Esophagus (tissue), 2 donors: Measurements from ENCODE around the gene NOL4L. TPM values are rescaled to one million over a fixed set of nuclear protein-coding genes. Genes with fewer than 3 reads are reported as not detected.

Source experiments
- H3K27ac ChIP-seq, 2 donors: one replicate each; pipeline ENCODE4 v1.5.1; 2013; ENCODE audit warnings: low read depth in 2 of 2, mild to moderate bottlenecking in 2 of 2, inconsistent platforms in 1 of 2, low read length in 1 of 2, moderate library complexity in 1 of 2
- H3K27me3 ChIP-seq, 2 donors: one replicate each; pipeline ENCODE4 v1.6.1; 2013; ENCODE audit warnings: low read length in 2 of 2, control low read depth in 1 of 2, mild to moderate bottlenecking in 1 of 2; ENCODE audit not compliant: insufficient read depth in 2 of 2, control insufficient read depth in 1 of 2
- H3K36me3 ChIP-seq, 2 donors: one replicate each; pipeline ENCODE4 v1.6.1; 2013; ENCODE audit warnings: low read length in 1 of 2; ENCODE audit not compliant: control insufficient read depth in 2 of 2, insufficient read depth in 2 of 2
- H3K4me1 ChIP-seq, 2 donors: one replicate each; pipeline ENCODE4 v1.6.1; 2013; ENCODE audit warnings: low read length in 1 of 2; ENCODE audit not compliant: control insufficient read depth in 2 of 2, insufficient read depth in 2 of 2
- H3K4me3 ChIP-seq, 2 donors: one replicate each; pipeline ENCODE4 v1.5.1; 2013; ENCODE audit warnings: low read length in 2 of 2, mild to moderate bottlenecking in 2 of 2, low read depth in 1 of 2, moderate library complexity in 1 of 2
- H3K9me3 ChIP-seq, 2 donors: one replicate each; pipeline ENCODE4 v1.6.1; 2013; ENCODE audit warnings: mild to moderate bottlenecking in 2 of 2, low read depth in 1 of 2, low read length in 1 of 2, moderate library complexity in 1 of 2; ENCODE audit not compliant: control insufficient read depth in 2 of 2, insufficient read depth in 1 of 2
- WGBS, 2 donors: extraction: QIAGEN DNeasy Blood & Tissue Kit; methylation state at CpG; one replicate each; pipeline ENCODE4 v1.1.7; 2013; 5-methylcytosine and 5-hydroxymethylcytosine counted together
- polyA plus RNA-seq, 2 donors: library from polyadenylated mRNA; stranded (reverse); fragments of 200-250 nt; gene quantifications; one replicate each; pipeline ENCODE4 v1.2.3, GENCODE V29; 2013
- donor health status: healthy with polysubstance abuse.
- donor health status: Bipolar disorder and iron deficiency.

NOL4L gene
- polyA plus RNA-seq, 2 donors: 1.1 to 1.2 TPM

DNA sequence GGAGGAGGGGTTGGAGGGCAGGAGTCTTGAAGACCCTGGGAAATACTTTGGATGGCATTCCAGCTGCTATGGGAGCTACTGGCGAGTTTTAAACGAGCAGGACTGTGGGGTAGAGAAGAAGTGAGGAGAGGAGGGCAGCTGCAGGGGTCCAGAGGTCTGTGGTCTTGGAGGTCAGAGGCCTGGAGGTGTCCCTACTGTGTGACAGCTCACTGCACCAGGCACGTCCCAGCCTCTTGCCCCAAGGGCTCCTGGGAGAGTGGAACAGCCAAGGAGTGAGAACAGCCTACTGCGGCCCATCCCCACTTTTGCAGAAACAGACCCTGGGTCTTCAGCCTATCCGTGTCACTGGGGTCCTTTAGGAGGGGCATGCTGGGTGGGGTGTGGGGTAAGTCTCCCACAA, 2.9 kb upstream of the NOL4L start:
- peaks cover 0 to 4% of the 10 kb centered on the region in 2 donors for H3K27me3 ChIP-seq
- no peak overlapping the region for H3K4me3 ChIP-seq
- no peaks in the 10 kb centered on the region for H3K36me3 ChIP-seq
- peaks cover 3 to 4% of the 10 kb centered on the region in 2 donors for H3K4me1 ChIP-seq
- 74 to 81% methylated on average over 5 of the region's 5 CpGs for WGBS, 2 donors
- H3K27ac ChIP-seq: no peak overlapping the region
- no peaks in the 10 kb centered on the region for H3K9me3 ChIP-seq

DNA sequence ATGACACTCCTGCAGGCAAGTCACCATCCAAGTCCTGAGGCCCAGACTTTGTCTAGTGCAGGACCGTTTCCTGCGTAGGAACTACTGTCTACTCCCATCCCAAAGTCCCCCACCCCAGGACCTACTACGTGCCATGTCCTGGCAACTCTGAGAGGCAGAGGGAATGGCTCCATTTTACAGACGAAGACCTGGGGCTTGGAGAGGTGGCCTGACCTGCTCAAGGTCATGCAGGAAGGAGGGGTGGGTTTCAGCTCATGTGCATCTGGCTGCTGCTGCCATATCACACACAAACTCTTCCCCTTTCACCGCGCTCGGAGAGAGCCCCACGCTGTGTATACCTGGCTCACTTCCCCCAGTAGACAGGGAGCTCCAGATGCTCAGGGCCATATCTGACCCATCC, 1.2 kb upstream of the NOL4L start:
- Histone ChIP-seq H3K9me3 (no peaks in the 10 kb centered on the region), H3K27me3 (peaks cover 0 to 4% of the 10 kb centered on the region in 2 donors)
- WGBS, 2 donors: 55 to 63% methylated on average over 8 of the region's 8 CpGs

DNA sequence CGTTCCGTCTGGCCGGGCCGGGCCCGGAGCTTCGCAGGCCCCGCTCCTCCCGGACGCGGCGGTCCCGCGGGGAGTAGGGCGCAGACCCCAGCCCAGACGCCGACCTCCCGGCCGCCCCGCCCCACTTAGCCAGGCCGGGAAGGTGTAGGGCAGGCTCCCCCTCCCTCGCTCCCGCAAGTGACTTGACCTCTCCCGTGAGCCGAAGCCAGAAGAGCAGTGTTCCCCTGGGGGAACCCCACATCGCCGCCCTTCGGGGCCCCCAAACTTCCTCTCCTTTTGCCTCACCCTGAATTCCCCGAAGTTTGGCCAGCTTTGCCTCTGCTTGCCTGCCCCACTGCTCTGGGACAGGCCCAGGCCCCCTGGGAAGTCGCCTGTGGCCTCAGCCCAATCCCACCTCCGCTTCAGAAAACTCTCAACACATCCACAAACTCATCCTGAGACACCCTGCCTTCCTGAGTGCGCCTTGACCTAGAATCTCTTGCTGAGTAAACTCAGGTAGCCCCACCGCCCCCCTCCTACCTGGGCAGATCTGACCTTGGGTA, 524 bp upstream of the NOL4L start:
- Histone ChIP-seq H3K36me3 (no peaks in the 10 kb centered on the region), H3K27me3 (peaks cover 0 to 4% of the 10 kb centered on the region in 2 donors), H3K9me3 (no peaks in the 10 kb centered on the region), H3K4me1 (peaks cover 3 to 4% of the 10 kb centered on the region in 2 donors), H3K4me3 (peak overlapping the region in 1 of 2 donors; percentile 56), H3K27ac (no peak overlapping the region)
- 11% methylated on average over 26 to 32 of the region's 32 CpGs for WGBS, 2 donors

More for the DNA sequence above, 1.2 kb upstream of the NOL4L start:
- Histone ChIP-seq H3K36me3 (no peaks in the 10 kb centered on the region), H3K4me3 (no peak overlapping the region), H3K27ac (no peak overlapping the region), H3K4me1 (peaks cover 3 to 4% of the 10 kb centered on the region in 2 donors)

DNA sequence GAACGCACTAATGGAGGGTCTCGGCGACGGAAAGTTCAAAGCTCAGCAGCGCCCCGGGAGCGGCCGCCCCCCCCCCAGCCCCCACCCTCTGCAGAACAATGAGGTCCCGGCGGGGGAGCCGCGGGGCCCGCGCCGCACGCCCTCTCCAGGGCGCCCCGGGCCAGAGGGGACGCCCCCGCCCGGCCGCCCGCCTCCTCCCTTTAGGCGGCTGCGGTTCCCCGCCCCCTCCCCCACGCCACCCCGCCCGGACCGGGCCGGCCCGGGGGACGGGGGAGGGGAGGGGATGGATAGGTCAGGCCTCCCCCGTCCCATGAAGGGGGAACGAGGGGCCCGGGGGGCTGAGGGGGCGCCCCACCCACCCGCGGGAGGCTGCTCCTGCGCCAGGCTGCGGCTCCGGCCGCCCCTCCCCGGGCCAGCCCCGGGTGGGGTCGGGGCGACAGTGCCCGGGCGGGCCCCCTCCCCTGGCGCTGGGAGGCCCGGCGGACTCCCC, 1.5 kb downstream of the NOL4L start:
- Histone ChIP-seq H3K4me3 (peak overlapping the region; percentile 23 to 56), H3K4me1 (peaks cover 0 to 3% of the 10 kb centered on the region in 2 donors), H3K27me3 (peaks cover 0 to 4% of the 10 kb centered on the region in 2 donors), H3K36me3 (no peaks in the 10 kb centered on the region), H3K27ac (no peak overlapping the region), H3K9me3 (no peaks in the 10 kb centered on the region)
- WGBS, 2 donors: 0 to 1% methylated on average over 9 to 50 of the region's 52 CpGs

DNA sequence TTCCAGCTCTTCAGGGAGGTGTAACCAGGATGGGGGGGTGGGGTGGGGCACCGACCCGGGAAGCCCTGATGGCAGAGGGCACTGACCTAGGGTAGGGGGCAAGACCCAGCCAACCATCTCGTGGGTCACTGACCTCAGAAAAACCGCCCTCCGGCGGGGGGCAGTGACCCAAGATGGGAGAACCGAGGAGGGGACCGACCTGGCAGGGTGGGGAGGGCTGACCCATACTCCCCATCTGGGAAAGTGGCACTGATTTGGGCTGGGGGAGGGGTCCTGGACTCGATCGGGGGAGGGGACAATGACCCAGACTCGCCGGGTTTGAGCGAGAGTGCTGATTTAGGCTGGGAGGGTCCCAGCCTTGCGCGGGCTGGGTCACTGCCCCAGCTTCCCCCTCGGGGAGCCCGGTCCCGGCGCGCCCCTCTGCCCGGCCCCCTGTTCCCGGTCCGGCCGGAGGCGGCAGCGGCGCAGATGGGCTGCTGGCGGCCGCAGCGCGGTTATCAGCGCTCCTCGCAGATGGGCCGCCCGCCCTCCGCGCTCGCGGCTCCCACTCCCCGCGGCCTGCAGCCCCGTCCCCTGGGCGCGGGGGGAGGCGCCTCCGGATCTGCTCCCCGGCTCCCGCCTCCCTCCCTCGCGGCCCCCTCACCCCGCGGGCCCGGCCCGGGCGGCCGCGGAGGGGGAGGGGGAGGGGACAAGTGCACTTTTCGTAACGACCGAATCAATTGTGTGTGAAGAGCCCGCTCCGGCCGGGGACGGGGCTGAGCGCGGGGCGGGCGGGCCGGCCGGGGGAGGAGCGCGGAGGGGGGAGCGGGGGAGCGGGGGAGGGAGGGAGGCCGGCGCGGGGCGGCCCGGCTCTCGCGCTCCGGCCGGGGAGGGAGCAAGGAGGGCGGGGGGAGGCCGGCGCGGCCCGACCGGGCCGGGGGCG, 2.2 kb downstream of the NOL4L start:
- peak overlapping the region; percentile 34 to 56 for H3K4me3 ChIP-seq

DNA sequence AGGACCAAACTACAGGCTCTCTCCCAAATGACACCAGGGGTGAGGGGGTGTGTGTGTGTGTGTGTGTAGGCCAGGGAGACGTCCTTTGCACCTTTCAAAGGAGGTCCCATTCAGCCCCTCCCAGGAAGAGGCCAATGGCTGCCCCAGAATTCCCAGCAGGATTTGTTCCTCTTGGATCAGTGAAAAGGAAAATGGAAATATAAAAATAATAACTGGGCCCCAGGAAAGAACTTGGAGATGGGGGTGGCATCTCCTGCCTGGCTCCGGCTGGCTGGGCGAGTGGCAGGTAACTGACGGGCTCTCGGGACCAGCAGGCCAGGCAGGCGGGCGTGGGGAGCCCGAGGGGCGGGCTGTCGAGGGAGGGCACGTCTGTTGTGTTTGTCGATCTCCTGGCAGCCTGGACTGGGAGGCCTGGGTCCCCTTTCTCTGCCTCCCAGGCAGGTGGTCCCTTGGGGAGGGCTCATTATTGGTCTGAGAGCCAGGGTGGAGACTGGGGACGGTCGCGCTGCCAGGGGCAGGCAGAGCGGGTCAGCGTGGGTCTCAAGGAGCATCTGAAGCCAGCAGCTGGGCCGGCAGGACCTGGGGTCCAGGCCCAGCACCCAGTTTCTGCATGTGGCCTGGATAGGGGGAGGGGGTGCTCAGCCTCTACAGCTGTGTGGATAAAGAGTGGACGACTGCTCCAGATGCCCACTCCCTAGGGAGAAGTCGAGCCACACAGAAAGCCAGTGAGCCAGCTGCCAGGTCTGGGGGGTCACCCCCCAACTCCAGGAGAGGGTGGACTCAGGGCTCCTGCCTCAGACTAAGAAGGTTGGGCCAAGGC, 3.1 kb downstream of the NOL4L start:
- H3K36me3 ChIP-seq: no peaks in the 10 kb centered on the region
- H3K27me3 ChIP-seq: peaks cover 0 to 4% of the 10 kb centered on the region in 2 donors
- no peak overlapping the region for H3K4me3 ChIP-seq
- H3K9me3 ChIP-seq: no peaks in the 10 kb centered on the region
- peaks cover 0 to 3% of the 10 kb centered on the region in 2 donors for H3K4me1 ChIP-seq
- H3K27ac ChIP-seq: no peak overlapping the region
- 71 to 76% methylated on average over 20 of the region's 20 CpGs for WGBS, 2 donors

More for the DNA sequence above, 2.2 kb downstream of the NOL4L start:
- H3K27me3 ChIP-seq: peaks cover 0 to 4% of the 10 kb centered on the region in 2 donors
- H3K36me3 ChIP-seq: no peaks in the 10 kb centered on the region
- H3K9me3 ChIP-seq: no peaks in the 10 kb centered on the region
- H3K4me1 ChIP-seq: peaks cover 0 to 3% of the 10 kb centered on the region in 2 donors
- 7 to 16% methylated on average over 25 to 90 of the region's 91 CpGs for WGBS, 2 donors
- peak overlapping the region in 1 of 2 donors; percentile 16 for H3K27ac ChIP-seq

DNA sequence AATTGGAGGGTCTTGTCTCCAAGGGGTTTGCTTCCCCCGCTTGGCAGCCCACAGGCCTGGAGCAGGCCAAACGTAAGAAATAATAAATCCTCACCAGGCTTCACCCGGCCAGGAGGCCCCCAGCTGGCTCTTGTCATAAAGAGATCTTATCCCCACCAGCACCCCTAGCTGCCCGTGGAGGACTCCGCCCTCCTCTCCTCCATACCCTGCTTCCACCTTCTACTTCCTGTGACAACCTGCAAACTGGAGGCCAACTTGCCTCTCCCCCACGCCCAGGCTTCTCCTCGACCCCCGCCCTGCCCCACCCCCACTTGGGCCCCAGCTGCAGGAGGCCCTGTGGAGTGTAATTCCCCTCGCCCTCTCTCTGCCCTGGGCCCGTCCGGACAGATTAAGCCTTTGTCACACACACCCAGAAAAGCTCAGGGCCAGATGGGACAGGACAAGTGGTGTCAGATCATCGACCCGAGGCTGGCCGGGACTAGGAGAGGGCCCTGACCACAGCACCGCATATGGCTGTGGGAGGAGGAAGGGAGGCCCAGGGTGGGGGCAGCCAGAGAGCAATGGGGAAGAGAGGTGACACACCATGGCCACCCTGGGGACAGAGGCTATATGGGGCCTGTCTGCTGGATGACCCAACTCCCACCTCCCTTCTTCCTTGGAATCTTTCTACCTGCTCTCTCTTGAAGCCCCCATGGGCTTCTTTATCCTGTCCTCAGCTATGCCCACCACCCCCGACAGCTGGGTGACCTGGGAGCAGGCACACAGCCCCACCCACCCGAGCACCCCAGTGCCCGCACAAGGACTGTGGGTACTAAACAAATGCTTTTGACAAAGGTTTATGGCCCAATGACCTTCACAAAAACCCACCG, 3.9 kb downstream of the NOL4L start:
- Histone ChIP-seq H3K4me1 (peaks cover 0 to 3% of the 10 kb centered on the region in 2 donors), H3K4me3 (no peak overlapping the region), H3K27me3 (peaks cover 0 to 4% of the 10 kb centered on the region in 2 donors), H3K36me3 (no peaks in the 10 kb centered on the region), H3K9me3 (no peaks in the 10 kb centered on the region), H3K27ac (no peak overlapping the region)
- 59% methylated on average over 19 of the region's 19 CpGs for WGBS, 2 donors

DNA sequence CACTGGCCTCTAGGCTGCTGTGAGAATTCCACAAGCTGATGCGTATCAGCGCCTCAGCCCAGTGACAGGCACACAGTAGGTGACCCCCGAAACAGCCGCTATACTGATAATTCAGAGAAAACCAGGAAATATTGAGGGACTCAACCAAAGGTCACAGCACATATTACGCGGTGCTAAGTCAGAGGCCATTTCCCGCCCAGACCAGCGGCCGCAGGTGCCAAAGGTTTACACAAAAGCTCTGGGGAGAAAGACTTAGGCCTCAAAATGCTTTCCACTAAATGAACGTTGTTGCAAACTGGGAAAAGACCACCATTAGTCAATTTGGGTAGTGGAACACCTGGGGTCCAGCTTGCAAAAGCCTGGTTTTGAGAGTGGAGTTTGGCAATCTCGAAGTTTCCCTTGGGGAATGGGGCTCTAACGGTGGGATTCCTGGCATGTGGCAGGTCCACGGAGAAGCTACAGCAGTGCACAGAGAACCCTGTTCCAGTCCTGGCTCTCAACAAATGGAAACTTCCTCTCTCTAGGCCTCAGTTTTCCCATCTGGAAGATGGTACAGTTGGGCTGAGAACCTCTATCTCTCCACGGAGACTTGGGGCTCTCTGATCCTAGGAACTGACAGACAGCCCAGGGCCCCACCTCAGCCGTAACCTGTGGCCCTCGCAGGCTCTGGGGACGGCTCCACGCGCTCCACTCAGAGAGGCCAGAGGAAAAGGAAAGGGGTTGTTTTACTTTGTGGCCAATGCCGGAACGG, 4.7 kb downstream of the NOL4L start:
- Histone ChIP-seq H3K27ac (no peak overlapping the region), H3K36me3 (no peaks in the 10 kb centered on the region), H3K9me3 (no peaks in the 10 kb centered on the region), H3K4me3 (no peak overlapping the region), H3K27me3 (peaks cover 0 to 4% of the 10 kb centered on the region in 2 donors), H3K4me1 (peaks cover 0 to 3% of the 10 kb centered on the region in 2 donors)
- WGBS, 2 donors: 81 to 83% methylated on average over 21 of the region's 21 CpGs
